HepG2 (cell line): Measurements from ENCODE around the gene CTF1. TPM values are rescaled to one million over a fixed set of nuclear protein-coding genes. Genes with fewer than 3 reads are reported as not detected.

Experiments used
- POLR2AphosphoS5 ChIP-seq: IDR thresholded peaks from 2 replicates; pipeline ENCODE4 v1.6.1; 2012; ENCODE audit warnings: low read depth, low read length
- PRMT3 ChIP-seq: sonication (generic); formaldehyde crosslinking; IDR thresholded peaks from 2 replicates; pipeline ENCODE4 v1.8.1; 2022; ENCODE audit warnings: low read depth, mild to moderate bottlenecking, moderate library complexity, missing genetic modification reagents, borderline replicate concordance
- RBAK ChIP-seq: sonication (generic); formaldehyde crosslinking; IDR thresholded peaks from 2 replicates; pipeline ENCODE4 v1.5.1; 2020; ENCODE audit warnings: mild to moderate bottlenecking, missing genetic modification reagents
- REXO4 ChIP-seq: sonication (generic); formaldehyde crosslinking; IDR thresholded peaks from 2 replicates; pipeline ENCODE4 v1.8.0; 2022; ENCODE audit warnings: missing genetic modification reagents, mild to moderate bottlenecking, borderline replicate concordance
- SIN3A ChIP-seq: IDR thresholded peaks from 2 replicates; pipeline ENCODE4 v1.6.1; 2011; ENCODE audit warnings: low read depth, mild to moderate bottlenecking, control low read depth, low read length, borderline replicate concordance
- SP1 ChIP-seq, 2 experiments: fragments of 450-650 bp in 1 of 2; sonication (generic) in 1 of 2; formaldehyde crosslinking in 1 of 2; IDR thresholded peaks; 2 replicates each; pipeline versions ENCODE4 v1.4.0 to v1.6.1; 2016 to 2020; ENCODE audit warnings: missing genetic modification reagents in 1 of 2
- TEAD3 ChIP-seq: optimal IDR thresholded peaks from 2 replicates; pipeline ENCODE3; 2016; ENCODE audit warnings: borderline replicate concordance
- ZNF510 ChIP-seq: sonication (generic); formaldehyde crosslinking; IDR thresholded peaks from 2 replicates; pipeline ENCODE4 v1.4.0; 2020; ENCODE audit warnings: low read depth, mild to moderate bottlenecking, missing genetic modification reagents
- polyA plus RNA-seq, 8 experiments: library from polyadenylated mRNA; depleted of rRNA in 3 of 8; stranded (reverse) in 7 of 8; unstranded in 1 of 8; fragments of >200 nt; fragmentation: Illumina TruSeq in 4 of 8; extraction: Trizol in 4 of 8; gene quantifications; 2 replicates each; pipeline versions ENCODE4 v1.2.1 to v1.2.3, GENCODE V29; 2011 to 2016; ENCODE audit warnings: low read depth in 4 of 8, missing spikeins in 1 of 8, mixed read lengths in 1 of 8; ENCODE audit not compliant: insufficient read depth in 1 of 8
- total RNA-seq, 5 experiments: library from RNA; depleted of rRNA; stranded (reverse); fragments of >200 nt; fragmentation: Illumina TruSeq; extraction: Trizol; gene quantifications; 2 replicates each; pipeline ENCODE4 v1.2.3, GENCODE V29; 2016; ENCODE audit warnings: low read depth in 1 of 5
- TF ChIP-seq, protein P1 (sequence below): sonication (generic); formaldehyde crosslinking; IDR thresholded peaks from 2 replicates; pipeline ENCODE4 v1.5.1; 2020; ENCODE audit warnings: missing genetic modification reagents, mild to moderate bottlenecking, borderline replicate concordance
- TF ChIP-seq, protein P2 (sequence below): sonication (generic); formaldehyde crosslinking; IDR thresholded peaks from 2 replicates; pipeline ENCODE4 v1.5.1; 2020; ENCODE audit warnings: missing genetic modification reagents, mild to moderate bottlenecking, borderline replicate concordance

The CTF1 gene
- total and polyA plus RNA-seq, 2 of the 13 experiments (the other 11 are each of a cell fraction or from before 2014, with no cell fraction given): 0.13 to 1.8 TPM

DNA sequence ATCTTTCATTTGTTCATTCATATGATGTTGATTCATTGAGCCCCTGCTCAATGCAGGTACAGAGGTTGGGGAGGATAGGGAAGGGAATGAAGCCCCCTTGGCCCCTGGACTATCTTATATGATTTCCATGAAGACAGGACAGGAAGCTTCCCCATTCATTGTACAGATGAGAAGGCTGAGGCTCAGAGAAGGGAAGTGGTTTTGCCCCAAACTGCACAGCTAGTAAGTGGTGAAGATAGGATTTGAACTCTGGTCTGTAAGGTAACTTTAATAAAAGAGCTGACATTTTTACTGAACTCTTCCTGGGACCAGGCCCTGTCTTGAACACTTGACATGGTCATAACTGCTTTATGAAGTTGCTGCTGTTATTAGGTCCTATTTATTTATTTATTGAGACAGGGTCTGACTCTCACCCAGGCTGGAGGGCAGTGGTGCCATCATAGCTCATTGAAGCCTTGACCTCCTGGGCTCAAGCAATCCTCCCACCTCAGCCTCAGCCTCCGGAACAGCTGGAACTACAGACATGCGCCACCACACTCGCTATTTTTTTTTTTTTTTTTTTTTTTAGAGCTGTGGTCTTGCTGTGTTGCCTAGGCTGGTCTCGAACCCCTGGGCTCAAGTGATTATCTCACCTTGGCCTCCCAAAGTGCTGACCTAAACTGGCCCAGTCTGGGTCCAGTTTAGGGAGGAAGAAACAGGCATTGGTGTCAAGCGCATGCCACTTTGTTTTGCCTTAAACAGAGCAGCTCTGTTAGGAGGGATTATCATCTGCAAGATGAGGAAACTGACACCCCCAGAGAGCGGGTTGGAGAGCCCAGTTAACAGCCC lies 5.0 kb downstream of the CTF1 start (continued):
- TF ChIP-seq, protein P1, sequence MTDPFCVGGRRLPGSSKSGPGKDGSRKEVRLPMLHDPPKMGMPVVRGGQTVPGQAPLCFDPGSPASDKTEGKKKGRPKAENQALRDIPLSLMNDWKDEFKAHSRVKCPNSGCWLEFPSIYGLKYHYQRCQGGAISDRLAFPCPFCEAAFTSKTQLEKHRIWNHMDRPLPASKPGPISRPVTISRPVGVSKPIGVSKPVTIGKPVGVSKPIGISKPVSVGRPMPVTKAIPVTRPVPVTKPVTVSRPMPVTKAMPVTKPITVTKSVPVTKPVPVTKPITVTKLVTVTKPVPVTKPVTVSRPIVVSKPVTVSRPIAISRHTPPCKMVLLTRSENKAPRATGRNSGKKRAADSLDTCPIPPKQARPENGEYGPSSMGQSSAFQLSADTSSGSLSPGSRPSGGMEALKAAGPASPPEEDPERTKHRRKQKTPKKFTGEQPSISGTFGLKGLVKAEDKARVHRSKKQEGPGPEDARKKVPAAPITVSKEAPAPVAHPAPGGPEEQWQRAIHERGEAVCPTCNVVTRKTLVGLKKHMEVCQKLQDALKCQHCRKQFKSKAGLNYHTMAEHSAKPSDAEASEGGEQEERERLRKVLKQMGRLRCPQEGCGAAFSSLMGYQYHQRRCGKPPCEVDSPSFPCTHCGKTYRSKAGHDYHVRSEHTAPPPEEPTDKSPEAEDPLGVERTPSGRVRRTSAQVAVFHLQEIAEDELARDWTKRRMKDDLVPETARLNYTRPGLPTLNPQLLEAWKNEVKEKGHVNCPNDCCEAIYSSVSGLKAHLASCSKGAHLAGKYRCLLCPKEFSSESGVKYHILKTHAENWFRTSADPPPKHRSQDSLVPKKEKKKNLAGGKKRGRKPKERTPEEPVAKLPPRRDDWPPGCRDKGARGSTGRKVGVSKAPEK (CRISPR knock-in tag): no peak
- TF ChIP-seq SP1 (IDR thresholded peaks at IDR 0.05) (no peak), SP1 (CRISPR knock-in tag; IDR thresholded peaks at IDR 0.05) (no peak), REXO4 (CRISPR knock-in tag) (no peak), TEAD3 (CRISPR knock-in tag) (peak; percentile 48), RBAK (CRISPR knock-in tag) (no peak), PRMT3 (no peak), SIN3A (no peak), POLR2AphosphoS5 (no peak), ZNF510 (CRISPR knock-in tag) (no peak)
- TF ChIP-seq, protein P2, sequence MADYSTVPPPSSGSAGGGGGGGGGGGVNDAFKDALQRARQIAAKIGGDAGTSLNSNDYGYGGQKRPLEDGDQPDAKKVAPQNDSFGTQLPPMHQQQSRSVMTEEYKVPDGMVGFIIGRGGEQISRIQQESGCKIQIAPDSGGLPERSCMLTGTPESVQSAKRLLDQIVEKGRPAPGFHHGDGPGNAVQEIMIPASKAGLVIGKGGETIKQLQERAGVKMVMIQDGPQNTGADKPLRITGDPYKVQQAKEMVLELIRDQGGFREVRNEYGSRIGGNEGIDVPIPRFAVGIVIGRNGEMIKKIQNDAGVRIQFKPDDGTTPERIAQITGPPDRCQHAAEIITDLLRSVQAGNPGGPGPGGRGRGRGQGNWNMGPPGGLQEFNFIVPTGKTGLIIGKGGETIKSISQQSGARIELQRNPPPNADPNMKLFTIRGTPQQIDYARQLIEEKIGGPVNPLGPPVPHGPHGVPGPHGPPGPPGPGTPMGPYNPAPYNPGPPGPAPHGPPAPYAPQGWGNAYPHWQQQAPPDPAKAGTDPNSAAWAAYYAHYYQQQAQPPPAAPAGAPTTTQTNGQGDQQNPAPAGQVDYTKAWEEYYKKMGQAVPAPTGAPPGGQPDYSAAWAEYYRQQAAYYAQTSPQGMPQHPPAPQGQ (CRISPR knock-in tag): no peak
